Measurements from ENCODE around the gene DAB1. TPM values are rescaled to one million over a fixed set of nuclear protein-coding genes. Genes with fewer than 3 reads are reported as not detected.

The DAB1 gene
- total RNA-seq, 1 donor from 2014 or later, result 4.8 TPM

- peak; percentile 7 for DNase-seq (ENCODE audit: low spot score)
Observed at GRCh38 chr1:57165546-57165945, 258.3 kb downstream of the DAB1 start.

- no peak for DNase-seq (ENCODE audit: low spot score)
Observed at GRCh38 chr1:57164584-57164983, 259.3 kb downstream of the DAB1 start.

DNA sequence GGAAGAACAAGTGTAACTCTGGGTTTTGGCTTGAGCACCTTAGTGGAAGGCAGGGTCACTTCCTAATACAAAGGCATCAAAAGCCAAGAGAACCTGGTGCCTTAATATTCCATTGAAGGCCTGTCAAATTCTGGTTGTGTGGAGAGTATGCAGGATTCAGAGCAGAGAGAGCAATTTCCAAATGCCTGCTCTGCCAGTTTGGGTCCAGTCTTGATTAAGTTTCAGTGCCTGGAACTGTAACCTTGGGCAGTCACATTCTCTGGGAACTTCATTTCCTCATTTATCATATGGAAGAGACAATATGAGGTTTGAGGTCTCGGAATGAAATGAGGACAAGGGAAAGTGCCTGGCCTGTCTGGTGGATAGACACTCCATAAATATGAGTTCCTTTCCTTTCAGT lies 260.1 kb downstream of the DAB1 start:
- no peak for DNase-seq (ENCODE audit: low spot score)

DNA sequence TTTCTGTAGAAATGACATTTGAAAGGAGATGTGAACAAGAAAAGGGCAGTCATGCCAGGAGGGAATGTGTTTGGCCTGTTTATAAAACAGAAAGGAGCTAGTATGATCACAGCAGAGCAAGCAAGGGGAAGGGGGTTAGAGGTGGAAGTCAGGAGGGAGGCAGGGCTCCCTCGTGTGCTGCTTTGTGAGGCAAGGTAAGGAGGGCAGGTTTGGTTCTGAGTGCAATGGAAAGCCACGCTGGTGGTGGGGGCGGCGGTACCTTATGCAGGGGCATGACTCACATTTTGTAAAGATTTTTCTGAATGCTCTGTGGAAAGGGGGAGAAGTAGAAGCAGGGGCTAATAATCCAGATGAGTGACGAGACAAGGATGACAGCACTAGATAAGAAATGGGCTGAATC lies 260.5 kb downstream of the DAB1 start:
- DNase-seq (ENCODE audit: low spot score), result no peak

- no peak for DNase-seq (ENCODE audit: low spot score)
Observed at GRCh38 chr1:57162607-57163261, 261.1 kb downstream of the DAB1 start.

DNA sequence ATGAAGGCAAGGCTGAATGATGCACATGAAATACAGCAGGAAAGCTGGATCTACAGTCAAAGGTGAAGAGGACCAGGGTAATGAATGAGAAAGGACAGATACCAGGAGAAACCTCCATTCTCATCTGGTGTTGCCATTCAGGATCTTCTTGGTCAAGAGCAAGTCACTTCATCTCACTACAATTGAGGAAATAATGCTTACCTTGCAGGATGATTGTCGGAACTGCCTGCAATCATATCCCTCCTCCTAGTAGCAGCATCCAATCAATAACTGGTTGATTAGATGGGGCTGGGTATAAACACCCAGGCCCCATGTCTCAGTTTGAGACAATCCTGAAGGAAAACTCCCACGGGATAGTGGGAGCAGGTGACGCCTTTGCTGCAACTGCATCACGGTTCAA lies 263.3 kb downstream of the DAB1 start:
- DNase-seq (ENCODE audit: low spot score), result no peak

DNA sequence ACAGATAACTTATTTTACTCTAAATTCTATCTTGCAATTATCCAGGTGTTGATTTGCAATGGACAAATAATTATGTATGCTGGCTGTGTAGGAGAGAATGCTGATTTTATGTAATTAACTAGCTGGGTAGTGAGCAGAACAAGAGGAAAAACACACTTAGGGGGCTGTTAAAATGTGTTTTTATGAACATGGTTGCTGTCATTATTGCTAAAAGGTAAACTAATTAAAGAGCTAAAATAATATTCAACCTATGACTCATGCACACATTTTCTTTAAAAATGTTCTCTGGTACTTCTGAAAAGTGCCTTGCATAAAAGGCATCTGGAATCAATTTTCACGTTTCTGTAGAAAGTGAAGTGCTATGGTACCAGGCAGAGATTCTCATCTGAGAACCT lies 265.3 kb downstream of the DAB1 start:
- DNase-seq (ENCODE audit: low spot score), result no peak

- no peak for DNase-seq (ENCODE audit: low spot score)
Observed at GRCh38 chr1:57157818-57158603, 265.8 kb downstream of the DAB1 start.

DNA sequence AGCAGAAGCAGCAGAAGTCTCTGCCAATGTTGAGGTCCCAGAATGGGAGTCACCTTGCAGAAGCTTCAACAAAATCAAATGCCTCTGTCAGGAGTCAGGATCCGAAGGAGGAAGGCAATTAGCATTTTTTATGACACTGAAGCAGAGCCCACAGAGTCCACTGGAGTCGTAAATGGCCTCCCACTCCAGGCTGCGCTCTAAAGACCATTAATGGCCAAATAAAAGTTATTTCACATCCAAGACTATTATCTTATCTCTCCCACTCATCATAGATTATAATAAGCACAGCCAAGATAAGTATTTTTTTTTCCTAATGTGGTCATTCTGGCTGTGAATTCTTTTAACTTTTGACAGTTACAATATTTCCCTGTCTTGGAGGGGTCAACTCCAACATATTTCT lies 267.0 kb downstream of the DAB1 start:
- DNase-seq (ENCODE audit: low spot score), result no peak

DNA sequence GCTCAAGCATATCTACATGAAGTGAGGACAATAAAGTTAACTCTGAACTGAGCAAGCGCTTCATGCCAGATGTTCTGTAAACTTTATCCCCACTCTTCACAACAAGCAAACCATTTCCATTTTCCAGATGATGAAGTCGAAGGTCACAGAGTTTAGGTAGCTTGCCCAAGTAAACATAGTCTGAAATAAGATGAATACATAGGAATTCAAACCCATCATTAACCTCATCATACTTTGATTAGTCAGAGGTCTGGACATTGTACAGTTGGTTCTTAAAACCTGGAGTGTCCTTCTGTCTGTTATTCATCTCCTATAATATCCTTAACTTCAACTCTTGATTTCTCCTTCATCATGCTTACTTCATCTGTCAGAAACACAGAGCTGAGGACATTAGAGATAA lies 277.8 kb downstream of the DAB1 start:
- no peak for DNase-seq (ENCODE audit: low spot score)

DNA sequence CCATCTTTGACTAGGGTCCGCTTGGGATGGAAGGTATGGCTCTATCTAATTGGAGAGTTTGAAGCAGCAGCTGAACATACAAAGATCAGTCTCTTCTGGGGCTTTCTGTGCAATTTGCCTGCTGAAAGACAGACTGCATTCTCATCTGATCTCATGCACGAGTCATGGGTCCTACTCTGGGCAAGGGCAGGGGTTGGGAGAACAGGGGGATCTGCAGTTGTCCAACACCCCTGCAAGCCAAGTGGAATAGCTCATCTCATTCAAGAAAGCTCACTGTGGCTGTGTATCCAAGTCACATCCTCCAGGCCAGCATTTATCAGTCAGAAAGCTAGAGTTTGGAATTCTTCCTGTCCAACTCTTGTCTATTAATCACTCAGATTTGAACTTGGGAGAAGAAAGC lies 280.9 kb downstream of the DAB1 start:
- no peak for DNase-seq (ENCODE audit: low spot score)

- no peak for DNase-seq (ENCODE audit: low spot score)
Observed at GRCh38 chr1:57142169-57142568, 281.7 kb downstream of the DAB1 start.

GRCh38 chr1:57138432-57139078 lies 285.3 kb downstream of the DAB1 start:
- DNase-seq (ENCODE audit: low spot score), result no peak

DNA sequence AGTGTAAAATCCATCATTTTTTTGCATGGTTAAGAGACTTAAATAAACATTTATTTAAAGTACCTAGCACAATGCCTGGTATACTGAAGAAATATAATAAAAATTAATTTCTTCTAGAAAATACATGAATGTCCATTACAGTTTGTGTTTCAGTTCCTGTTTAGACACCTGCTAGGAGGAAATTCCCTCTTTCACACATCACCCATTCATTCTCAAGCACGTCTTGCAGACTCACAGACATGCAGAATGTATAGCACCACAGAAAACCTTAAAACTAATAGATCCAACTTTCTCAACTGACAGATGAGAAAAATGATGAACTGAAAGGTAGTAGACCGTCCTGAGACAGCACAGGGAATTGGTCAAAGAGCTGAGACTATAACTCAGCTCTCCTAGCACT lies 285.9 kb downstream of the DAB1 start:
- DNase-seq (ENCODE audit: low spot score), result no peak

DNA sequence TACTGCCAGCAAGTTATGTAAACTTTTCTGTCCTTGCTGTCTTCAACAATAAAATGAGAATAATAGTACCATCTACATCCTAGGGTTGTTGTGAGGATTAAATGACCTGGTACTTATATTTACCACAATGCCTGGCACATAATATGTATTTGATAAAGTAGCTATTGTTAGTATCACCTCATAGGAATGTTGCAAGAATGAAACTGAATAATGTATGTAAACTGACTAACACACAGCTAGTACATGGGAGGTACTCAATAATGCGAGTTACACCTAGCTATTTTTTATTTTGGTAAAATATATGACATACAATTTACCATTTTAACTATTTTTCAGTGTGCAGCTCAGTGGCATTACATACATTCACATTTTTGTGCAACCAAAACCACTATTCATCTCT lies 289.1 kb downstream of the DAB1 start:
- DNase-seq (ENCODE audit: low spot score), result no peak

GRCh38 chr1:57133686-57134085 lies 290.2 kb downstream of the DAB1 start:
- DNase-seq (ENCODE audit: low spot score), result peak; percentile 37

DNA sequence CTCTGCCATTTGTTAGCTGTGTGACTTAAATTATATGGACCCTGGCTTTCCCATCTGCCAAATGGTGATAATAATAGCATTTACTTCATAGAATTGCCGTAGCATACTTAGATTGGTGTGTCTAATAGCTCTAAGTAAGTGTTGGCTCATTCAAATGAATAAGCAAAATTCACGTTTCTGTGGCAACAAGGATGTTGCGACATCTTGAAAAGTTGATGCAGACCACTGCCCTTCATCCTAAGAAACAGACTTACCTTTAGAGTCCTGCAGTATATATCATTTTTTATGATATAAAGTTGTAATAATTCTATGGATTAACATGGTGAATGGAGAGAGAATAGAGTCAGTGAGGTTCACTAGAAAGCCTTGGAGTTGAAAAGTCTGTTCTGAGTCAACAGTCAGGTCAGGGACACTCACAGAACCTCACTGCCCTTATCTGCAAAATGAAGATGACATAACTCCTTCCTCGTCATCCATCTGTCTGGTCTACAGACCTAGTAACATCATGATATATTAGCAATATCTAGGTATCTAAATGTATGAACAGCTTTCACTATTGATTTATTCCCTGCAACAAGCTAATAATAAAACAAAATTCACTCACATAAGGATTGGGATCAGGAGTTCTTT lies 290.8 kb downstream of the DAB1 start:
- DNase-seq (ENCODE audit: low spot score), result peak; percentile 21

- peak; percentile 39 for DNase-seq (ENCODE audit: low spot score)
Observed at GRCh38 chr1:57131701-57132394, 292.0 kb downstream of the DAB1 start.

DNA sequence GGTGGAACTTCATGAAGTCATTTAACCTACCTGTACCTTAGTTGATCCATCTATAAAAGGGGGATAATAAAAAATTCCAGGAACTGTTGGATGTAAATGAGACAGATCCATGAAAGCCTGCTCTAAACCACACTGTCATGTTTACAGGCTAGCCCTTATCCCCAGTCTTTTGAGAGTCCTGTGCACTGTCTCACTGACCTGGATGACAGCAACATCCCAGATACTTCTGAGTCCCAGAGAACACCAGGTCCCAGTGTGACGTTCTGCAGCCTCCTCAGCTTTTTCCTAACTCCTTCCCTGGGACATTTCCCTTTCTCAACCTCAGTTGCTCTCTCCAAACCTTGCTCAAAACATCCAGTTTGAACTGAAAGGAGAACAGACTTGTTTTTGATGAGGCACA lies 292.6 kb downstream of the DAB1 start:
- DNase-seq (ENCODE audit: low spot score), result no peak

DNA sequence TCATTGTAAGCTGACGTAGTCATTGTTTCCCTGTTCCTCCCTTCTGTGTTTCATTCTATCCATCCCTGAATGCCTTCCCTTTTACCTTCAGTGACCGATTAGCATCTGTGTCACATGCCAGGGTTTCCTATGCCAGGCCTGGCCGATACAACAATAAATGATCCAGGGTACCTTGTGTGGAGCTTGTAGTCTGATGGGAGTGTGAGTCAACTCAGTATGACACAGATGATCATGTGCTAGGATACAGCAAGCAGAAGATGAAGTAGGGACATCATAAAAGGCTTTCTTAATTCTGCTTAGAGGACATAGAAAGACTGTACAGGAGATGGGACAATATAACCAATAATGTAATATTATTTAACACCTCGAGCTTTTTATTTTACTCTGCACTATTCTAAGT lies 294.0 kb downstream of the DAB1 start:
- DNase-seq (ENCODE audit: low spot score), result no peak

GRCh38 chr1:57127976-57128375 lies 295.9 kb downstream of the DAB1 start:
- no peak for DNase-seq (ENCODE audit: low spot score)

All from umbilical cord (tissue), 2 donors.